Esophagus muscularis mucosa (tissue), 4 donors: ENCODE measurements around the gene MAT2A. TPM values are rescaled to one million over a fixed set of nuclear protein-coding genes. Genes with fewer than 3 reads are reported as not detected.

Source experiments
- DNase-seq: peaks from one replicate; pipeline ENCODE4 v3.0.0-alpha.2; 2017; ENCODE audit errors: extremely low spot score
- H3K27ac ChIP-seq, 4 donors: fragments of 200-600 bp; sonication (generic); replicated peaks in 1 of 4; 1 replicate in 3 of 4; 2 replicates in 1 of 4; pipeline ENCODE4 v1.5.1; 2016 to 2019; ENCODE audit warnings: mild to moderate bottlenecking in 1 of 4
- H3K27me3 ChIP-seq, 4 donors: fragments of 200-600 bp; sonication (generic); one replicate each; pipeline versions ENCODE4 v1.5.1 to v1.6.0; 2016 to 2019
- H3K36me3 ChIP-seq, 4 donors: fragments of 200-600 bp; sonication (generic); one replicate each; pipeline ENCODE4 v1.5.1; 2016 to 2019
- H3K4me1 ChIP-seq, 4 donors: fragments of 200-600 bp; sonication (generic); one replicate each; pipeline ENCODE4 v1.5.1; 2016 to 2019
- H3K4me3 ChIP-seq, 4 donors: fragments of 200-600 bp; sonication (generic); 1 replicate in 2 of 4; 2 replicates in 2 of 4; pipeline ENCODE4 v1.5.1; 2016 to 2019; ENCODE audit warnings: mild to moderate bottlenecking in 4 of 4, moderate library complexity in 1 of 4
- H3K9me3 ChIP-seq, 4 donors: fragments of 200-600 bp; sonication (generic); 1 replicate in 3 of 4; 2 replicates in 1 of 4; pipeline ENCODE4 v1.5.1; 2016 to 2019
- CTCF ChIP-seq, 3 experiments: fragments of 200-600 bp in 2 of 3; fragments of 450-650 bp in 1 of 3; sonication (generic) in 2 of 3; IDR thresholded peaks; one replicate each; pipeline ENCODE4 v1.5.1; 2017 to 2019; ENCODE audit warnings: antibody characterized with exemption in 3 of 3, mild to moderate bottlenecking in 2 of 3, moderate library complexity in 1 of 3
- EP300 ChIP-seq: sonication (generic); formaldehyde crosslinking; IDR thresholded peaks from one replicate; pipeline ENCODE4 v1.6.1; 2017; ENCODE audit warnings: antibody characterized with exemption
- POLR2A ChIP-seq: fragments of 450-650 bp; IDR thresholded peaks from one replicate; pipeline ENCODE4 v1.6.1; 2017; ENCODE audit warnings: antibody characterized with exemption, moderate library complexity, mild to moderate bottlenecking, low read depth
- POLR2AphosphoS5 ChIP-seq, 2 donors: sonication (generic); formaldehyde crosslinking; IDR thresholded peaks; one replicate each; pipeline ENCODE4 v1.6.1; 2017; ENCODE audit warnings: antibody characterized with exemption in 2 of 2
- WGBS: methylation state at CpG from one replicate; pipeline ENCODE4 v1.1.5; 2018; 5-methylcytosine and 5-hydroxymethylcytosine counted together
- intact Hi-C: fragments of 100-400 bp; cut with DNase I; formaldehyde crosslinking; loops from one replicate; pipeline ENCODE4 v1.15.1; 2023
- total RNA-seq, 4 donors: library from RNA; depleted of rRNA; stranded (reverse); fragments of >200 nt; gene quantifications; one replicate each; pipeline versions ENCODE4 v1.1.0 to v1.2.1, GENCODE V29; 2016

Gene MAT2A
- total RNA-seq, 4 donors from 2014 or later = 76.3 to 262 (median 102) TPM

GRCh38 chr2:85531589-85531988, 7.4 kb upstream of the MAT2A start:
- no peak overlapping the region for H3K4me3 ChIP-seq
- no peaks in the 10 kb centered on the region for H3K27me3 ChIP-seq
- intact Hi-C loops = no loop called here
- WGBS = no CpG with 5 or more reads among the region's 2 CpGs
- no peak overlapping the region for H3K27ac ChIP-seq
- H3K9me3 ChIP-seq = no peaks in the 10 kb centered on the region
- TF ChIP-seq EP300 = no peak
- TF ChIP-seq POLR2A = no peak
- TF ChIP-seq CTCF (IDR thresholded peaks at IDR 0.05) = no peak
- TF ChIP-seq POLR2AphosphoS5 (IDR thresholded peaks at IDR 0.05) = no peak
- no peak for DNase-seq
- H3K36me3 ChIP-seq = no peaks in the 10 kb centered on the region
- peaks cover under 1 to 15% (median 8%) of the 10 kb centered on the region in 4 donors for H3K4me1 ChIP-seq

- no peaks in the 10 kb centered on the region for H3K36me3 ChIP-seq
- DNase-seq = no peak
- TF ChIP-seq POLR2A = no peak
- no peak for TF ChIP-seq CTCF (IDR thresholded peaks at IDR 0.05)
- TF ChIP-seq POLR2AphosphoS5 (IDR thresholded peaks at IDR 0.05) = no peak
- TF ChIP-seq EP300 = no peak
- no peak overlapping the region for H3K27ac ChIP-seq
- no peaks in the 10 kb centered on the region for H3K9me3 ChIP-seq
- H3K4me3 ChIP-seq = no peak overlapping the region
- H3K27me3 ChIP-seq = no peaks in the 10 kb centered on the region
- H3K4me1 ChIP-seq = peaks cover 10 to 29% (median 20%) of the 10 kb centered on the region in 4 donors
- intact Hi-C loops = no loop called here
- WGBS = 77% methylated on average over 3 of the region's 3 CpGs
Measured at GRCh38 chr2:85534099-85534498, 4.9 kb upstream of the MAT2A start.

- Histone ChIP-seq H3K27ac (peak overlapping the region in 2 of 4 donors; percentile 99 to 100), H3K27me3 (no peaks in the 10 kb centered on the region), H3K9me3 (no peaks in the 10 kb centered on the region), H3K4me3 (no peak overlapping the region), H3K36me3 (no peaks in the 10 kb centered on the region), H3K4me1 (peaks cover 10 to 29% (median 20%) of the 10 kb centered on the region in 4 donors)
- intact Hi-C loops = no loop called here
- WGBS = 78% methylated on average over 3 of the region's 3 CpGs
- DNase-seq = no peak
- TF ChIP-seq POLR2A (no peak), EP300 (no peak), POLR2AphosphoS5 (IDR thresholded peaks at IDR 0.05) (no peak), CTCF (IDR thresholded peaks at IDR 0.05) (no peak)
Measured at GRCh38 chr2:85534881-85535280, 4.1 kb upstream of the MAT2A start.

- intact Hi-C loops = no loop called here
- DNase-seq = no peak
- 57% methylated on average over 3 of the region's 3 CpGs for WGBS
Measured at GRCh38 chr2:85536479-85536878, 2.5 kb upstream of the MAT2A start.

GRCh38 chr2:85537600-85538506, 1.1 kb upstream of the MAT2A start:
- peaks cover 34 to 55% (median 45%) of the 10 kb centered on the region in 4 donors for H3K4me1 ChIP-seq
- intact Hi-C loops = no loop called here
- H3K9me3 ChIP-seq = no peaks in the 10 kb centered on the region
- H3K4me3 ChIP-seq = peak overlapping the region; percentile 85 to 95 (median 88)
- H3K27ac ChIP-seq = peak overlapping the region; percentile 97 to 100 (median 98)
- no peaks in the 10 kb centered on the region for H3K27me3 ChIP-seq
- H3K36me3 ChIP-seq = peaks cover 16 to 22% (median 21%) of the 10 kb centered on the region in 4 donors
- DNase-seq = no peak
- TF ChIP-seq POLR2A (no peak), CTCF (IDR thresholded peaks at IDR 0.05) (peak; percentile 7 to 23 (median 11)), POLR2AphosphoS5 (IDR thresholded peaks at IDR 0.05) (peak; percentile 52 to 82), EP300 (no peak)
- WGBS = under 1% methylated on average over 29 of the region's 35 CpGs

More at GRCh38 chr2:85536479-85536878, 2.5 kb upstream of the MAT2A start:
- Histone ChIP-seq H3K4me1 (peaks cover 20 to 41% (median 31%) of the 10 kb centered on the region in 4 donors), H3K36me3 (peaks cover 2 to 8% (median 7%) of the 10 kb centered on the region in 4 donors), H3K4me3 (no peak overlapping the region), H3K27me3 (no peaks in the 10 kb centered on the region), H3K27ac (peak overlapping the region; percentile 97 to 100 (median 98)), H3K9me3 (no peaks in the 10 kb centered on the region)
- TF ChIP-seq EP300 (no peak), POLR2AphosphoS5 (IDR thresholded peaks at IDR 0.05) (peak in 1 of 2 donors; percentile 8)
